OCI-LY1 (cell line): ENCODE measurements around the gene ZBTB46.

Experiments
- EZH2 ChIP-seq: fragments of 200-600 bp; sonication (generic), shearing (Covaris generic); IDR thresholded peaks from 2 replicates; pipeline ENCODE4 v1.8.0; 2017; ENCODE audit warnings: borderline replicate concordance, mixed run types, mild to moderate bottlenecking, antibody characterized with exemption, low read length, moderate library complexity, mixed read lengths
- TF ChIP-seq, protein P1 (sequence below): fragments of 200-600 bp; sonication (generic), shearing (Covaris generic); IDR thresholded peaks from 2 replicates; pipeline ENCODE4 v1.5.1; 2017; ENCODE audit warnings: mild to moderate bottlenecking, antibody characterized with exemption, low read length, moderate library complexity, mixed read lengths

GRCh38 chr20:63748934-63749270, 82.2 kb downstream of the ZBTB46 start:
- no peak for TF ChIP-seq EZH2
- TF ChIP-seq, protein P1, sequence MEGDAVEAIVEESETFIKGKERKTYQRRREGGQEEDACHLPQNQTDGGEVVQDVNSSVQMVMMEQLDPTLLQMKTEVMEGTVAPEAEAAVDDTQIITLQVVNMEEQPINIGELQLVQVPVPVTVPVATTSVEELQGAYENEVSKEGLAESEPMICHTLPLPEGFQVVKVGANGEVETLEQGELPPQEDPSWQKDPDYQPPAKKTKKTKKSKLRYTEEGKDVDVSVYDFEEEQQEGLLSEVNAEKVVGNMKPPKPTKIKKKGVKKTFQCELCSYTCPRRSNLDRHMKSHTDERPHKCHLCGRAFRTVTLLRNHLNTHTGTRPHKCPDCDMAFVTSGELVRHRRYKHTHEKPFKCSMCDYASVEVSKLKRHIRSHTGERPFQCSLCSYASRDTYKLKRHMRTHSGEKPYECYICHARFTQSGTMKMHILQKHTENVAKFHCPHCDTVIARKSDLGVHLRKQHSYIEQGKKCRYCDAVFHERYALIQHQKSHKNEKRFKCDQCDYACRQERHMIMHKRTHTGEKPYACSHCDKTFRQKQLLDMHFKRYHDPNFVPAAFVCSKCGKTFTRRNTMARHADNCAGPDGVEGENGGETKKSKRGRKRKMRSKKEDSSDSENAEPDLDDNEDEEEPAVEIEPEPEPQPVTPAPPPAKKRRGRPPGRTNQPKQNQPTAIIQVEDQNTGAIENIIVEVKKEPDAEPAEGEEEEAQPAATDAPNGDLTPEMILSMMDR = no peak
